Measurements from ENCODE around the gene PABPN1. TPM values are rescaled to one million over a fixed set of nuclear protein-coding genes. Genes with fewer than 3 reads are reported as not detected.

Gene PABPN1
- total RNA-seq, 3 donors from 2014 or later, result 157 to 185 (median 157) TPM

GRCh38 chr14:23371865-23372264, 50.6 kb downstream of the PABPN1 start:
- intact Hi-C loops (cut with DNase I, micrococcal nuclease), result no loop called here
- ATAC-seq, result no peak

GRCh38 chr14:23372509-23372908, 51.3 kb downstream of the PABPN1 start, which contains the start of gene IL25:
Gene IL25, plus strand, starts transcription at chr14:23372809.
- H3K4me1 ChIP-seq (ENCODE audit: low read depth), result no peaks in the 10 kb centered on the region
- ATAC-seq (no peak), DNase-seq (no peak)
- H3K4me3 ChIP-seq, result no peak within 1 kb of the TSS
- TF ChIP-seq CTCF (IDR thresholded peaks at IDR 0.05), result no peak
- no peaks in the 10 kb centered on the region for H3K9me3 ChIP-seq
- intact Hi-C loops (cut with DNase I, micrococcal nuclease), result no loop called here
- no peaks in the 10 kb centered on the region for H3K36me3 ChIP-seq (ENCODE audit: low read depth)

More at GRCh38 chr14:23371865-23372264, 50.6 kb downstream of the PABPN1 start:
- no peak for DNase-seq
- Histone ChIP-seq H3K9me3 (no peaks in the 10 kb centered on the region), H3K4me3 (no peak overlapping the region), H3K36me3 (ENCODE audit: low read depth) (no peaks in the 10 kb centered on the region), H3K4me1 (ENCODE audit: low read depth) (no peaks in the 10 kb centered on the region)
- TF ChIP-seq CTCF (IDR thresholded peaks at IDR 0.05), result no peak

- Histone ChIP-seq H3K9me3 (no peaks in the 10 kb centered on the region), H3K4me1 (ENCODE audit: low read depth) (no peaks in the 10 kb centered on the region), H3K4me3 (no peak overlapping the region), H3K36me3 (ENCODE audit: low read depth) (no peaks in the 10 kb centered on the region)
- DNase-seq (no peak), ATAC-seq (no peak)
- intact Hi-C loops (cut with DNase I, micrococcal nuclease), result no loop called here
- TF ChIP-seq CTCF (IDR thresholded peaks at IDR 0.05), result no peak
Measured at GRCh38 chr14:23373041-23373440, 51.8 kb downstream of the PABPN1 start.

Other genes with a start within 250 kb of the PABPN1 start
- gene ACIN1, start 226.3 kb upstream of the PABPN1 start, total RNA-seq, result 100 to 1,000 TPM; 143 to 172 (median 170) TPM
- gene C14orf119, start 226.0 kb upstream of the PABPN1 start, total RNA-seq, result 10 to 100 TPM; 46.6 to 48.3 (median 48.0) TPM
- gene CIROP, start 216.5 kb upstream of the PABPN1 start, total RNA-seq, result under 1 TPM in 1 of 3 donors, not detected in 2; 0.13 TPM
- gene CEBPE, start 202.2 kb upstream of the PABPN1 start, total RNA-seq, result not detected
- gene SLC7A8, start 137.8 kb upstream of the PABPN1 start, total RNA-seq, result 10 to 100 TPM; 16.0 to 26.4 (median 22.0) TPM
- gene RNF212B, start 83.5 kb upstream of the PABPN1 start, total RNA-seq, result not detected
- gene HOMEZ, start 35.3 kb upstream of the PABPN1 start, total RNA-seq, result 10 to 100 TPM; 15.3 to 18.3 (median 17.3) TPM
- gene PPP1R3E, start 18.6 kb upstream of the PABPN1 start, total RNA-seq, result 10 to 100 TPM; 16.2 to 17.3 (median 17.1) TPM
- 100 to 1,000 TPM in 1 of 3 donors, 10 to 100 TPM in 2; 40.6 to 116 (median 41.4) TPM for gene BCL2L2, start 14.6 kb upstream of the PABPN1 start, total RNA-seq
- gene SLC22A17, start 31.4 kb downstream of the PABPN1 start, total RNA-seq, result 10 to 100 TPM in 1 of 3 donors, 1 to 10 TPM in 2; 2.3 to 35.5 (median 5.4) TPM
- 10 to 100 TPM in 1 of 3 donors, 1 to 10 TPM in 1, under 1 TPM in 1; 0.98 to 16.6 (median 3.3) TPM for gene EFS, start 43.7 kb downstream of the PABPN1 start, total RNA-seq
- not detected for gene IL25, start 51.4 kb downstream of the PABPN1 start, total RNA-seq
- 1 to 10 TPM in 1 of 3 donors, under 1 TPM in 2; 0.58 to 3.5 (median 0.58) TPM for gene CMTM5, start 55.6 kb downstream of the PABPN1 start, total RNA-seq
- gene MYH6, start 86.8 kb downstream of the PABPN1 start, total RNA-seq, result 1 to 10 TPM in 1 of 3 donors, under 1 TPM in 1, not detected in 1; 0.09 to 1.4 TPM
- gene MYH7, start 114.2 kb downstream of the PABPN1 start, total RNA-seq, result 1 to 10 TPM in 2 of 3 donors, under 1 TPM in 1; 0.13 to 6.2 (median 1.2) TPM
- 10 to 100 TPM; 29.1 to 35.3 (median 29.9) TPM for gene NGDN, start 148.2 kb downstream of the PABPN1 start, total RNA-seq
- gene ZFHX2, start 230.3 kb downstream of the PABPN1 start, total RNA-seq, result 1 to 10 TPM in 2 of 3 donors, under 1 TPM in 1; 0.92 to 3.2 (median 1.6) TPM
- gene THTPA, start 234.8 kb downstream of the PABPN1 start, total RNA-seq, result 10 to 100 TPM; 16.8 to 17.4 (median 17.4) TPM
- gene AP1G2, start 246.3 kb downstream of the PABPN1 start, total RNA-seq, result 100 to 1,000 TPM in 2 of 3 donors, 10 to 100 TPM in 1; 95.4 to 271 (median 122) TPM

Data from mucosa of descending colon (tissue), 3 donors.